ENCODE results near the gene CDK5RAP3. TPM values are rescaled to one million over a fixed set of nuclear protein-coding genes. Genes with fewer than 3 reads are reported as not detected.

Gene CDK5RAP3
- total RNA-seq, 1 experiment from 2014 or later, result 128 TPM

GRCh38 chr17:47956791-47957590, 13.9 kb upstream of the CDK5RAP3 start (continued):
- TF ChIP-seq ARID4B (CRISPR knock-in tag; IDR thresholded peaks at IDR 0.05; ENCODE audit: borderline replicate concordance) (no peak), NR1H2 (CRISPR knock-in tag; IDR thresholded peaks at IDR 0.05) (no peak), ZBTB43 (CRISPR knock-in tag; IDR thresholded peaks at IDR 0.05) (no peak)

GRCh38 chr17:47957591-47958490, 13.1 kb upstream of the CDK5RAP3 start, which contains the start of gene PRR15L:
TSS of gene PRR15L (minus strand) at chr17:47957883. CDS start at chr17:47953234, 4,649 bp downstream.
- Mint-ChIP-seq H3K27ac (peak within 1 kb of the TSS; percentile 70), H3K36me3 (no peaks in the 10 kb centered on the region), H3K4me3 (peak within 1 kb of the TSS; percentile 45), H3K9me3 (peaks cover 8% of the 10 kb centered on the region), H3K27me3 (ENCODE audit: low read depth) (peaks cover 15% of the 10 kb centered on the region), H3K4me1 (peaks cover 29% of the 10 kb centered on the region)
- peak; percentile 66 for DNase-seq (ENCODE audit: low spot score)
- ATAC-seq, result peak; percentile 80
- ChIA-PET CTCF (interaction anchor here (0.6 to 7.0 kb wide), 21 partner anchors 8 to 173 kb away, joined by 3 to 119 read pairs (median 6); partner anchors contain the start of genes CDK5RAP3, PNPO, SCRN2 and SP2), POLR2A (interaction anchor here (0.6 to 1.6 kb wide), 4 partner anchors 13 to 255 kb away, joined by 3 to 10 read pairs (median 4); partner anchors contain the start of genes CDK5RAP3 and PNPO)
- TF ChIP-seq ZBTB43 (CRISPR knock-in tag; IDR thresholded peaks at IDR 0.05) (no peak), ZNF263 (CRISPR knock-in tag; IDR thresholded peaks at IDR 0.05; ENCODE audit: low read depth) (no peak), CTCF (IDR thresholded peaks at IDR 0.05) (no peak), CDX4 (CRISPR knock-in tag; IDR thresholded peaks at IDR 0.05; ENCODE audit: borderline replicate concordance) (no peak), ZNF532 (CRISPR knock-in tag; IDR thresholded peaks at IDR 0.05; ENCODE audit: borderline replicate concordance) (no peak), ZNF416 (CRISPR knock-in tag; IDR thresholded peaks at IDR 0.05) (no peak), E2F4 (CRISPR knock-in tag; IDR thresholded peaks at IDR 0.05; ENCODE audit: borderline replicate concordance, low read depth) (no peak), HMGA2 (CRISPR knock-in tag; IDR thresholded peaks at IDR 0.05) (no peak), ZBTB21 (CRISPR knock-in tag; IDR thresholded peaks at IDR 0.05; ENCODE audit: borderline replicate concordance) (no peak), E2F5 (CRISPR knock-in tag; IDR thresholded peaks at IDR 0.05) (no peak), RORB (CRISPR knock-in tag; IDR thresholded peaks at IDR 0.05) (no peak)

Data from WTC11 (cell line).